Stimulated activated naive CD4-positive, alpha-beta T cell (primary cell): ENCODE measurements around the gene CLEC18B.
"Not testable (repeated sequence)": the region's sequence is repeated elsewhere in the genome, so short reads cannot be mapped to it uniquely, and the experiment has no call there.

Source experiments
- DNase-seq, 6 experiments: peaks; one replicate each; lab custom pipeline; 2025; lab: John Stamatoyannopoulos, UW

The CLEC18B gene

GRCh38 chr16:74420612-74421481 is at the start of gene CLEC18B:
TSS of gene CLEC18B (minus strand) at chr16:74421478. CDS start at chr16:74421270, 208 bp downstream.
- DNase-seq = not testable (repeated sequence)

GRCh38 chr16:74469946-74470478 is 48.7 kb upstream of the CLEC18B start:
- DNase-seq = no peak

GRCh38 chr16:74468807-74469525 is 47.7 kb upstream of the CLEC18B start:
- no peak for DNase-seq

GRCh38 chr16:74466872-74467271 is 45.6 kb upstream of the CLEC18B start:
- peak in 1 of 6 experiments; percentile 6 for DNase-seq

- DNase-seq = no peak
These were observed 44.8 kb upstream of the CLEC18B start for GRCh38 chr16:74465851-74466685.

- DNase-seq = no peak
These were observed 44.0 kb upstream of the CLEC18B start for GRCh38 chr16:74465281-74465680.

- no peak for DNase-seq
These were observed 42.6 kb upstream of the CLEC18B start for GRCh38 chr16:74463888-74464287.

- no peak for DNase-seq
These were observed 41.1 kb upstream of the CLEC18B start for GRCh38 chr16:74462361-74462760.

- no peak for DNase-seq
These were observed 40.5 kb upstream of the CLEC18B start for GRCh38 chr16:74461826-74462225.

- no peak for DNase-seq
These were observed 39.3 kb upstream of the CLEC18B start for GRCh38 chr16:74460542-74460941.

- DNase-seq = no peak
These were observed 35.0 kb upstream of the CLEC18B start for GRCh38 chr16:74456290-74456625.

- DNase-seq = no peak
These were observed 34.5 kb upstream of the CLEC18B start for GRCh38 chr16:74455619-74456289.

- DNase-seq = no peak
These were observed 33.9 kb upstream of the CLEC18B start for GRCh38 chr16:74455213-74455612.

GRCh38 chr16:74451951-74452758 is 30.9 kb upstream of the CLEC18B start:
- DNase-seq = no peak

- no peak for DNase-seq
These were observed 29.9 kb upstream of the CLEC18B start for GRCh38 chr16:74450967-74451760.

GRCh38 chr16:74450236-74450635 is 29.0 kb upstream of the CLEC18B start:
- DNase-seq = no peak

- DNase-seq = no peak
These were observed 28.2 kb upstream of the CLEC18B start for GRCh38 chr16:74449470-74449869.

- DNase-seq = no peak
These were observed 27.7 kb upstream of the CLEC18B start for GRCh38 chr16:74448990-74449389.

- DNase-seq = no peak
These were observed 26.3 kb upstream of the CLEC18B start for GRCh38 chr16:74447578-74447977.

- DNase-seq = no peak
These were observed 25.6 kb upstream of the CLEC18B start for GRCh38 chr16:74446866-74447265.
